Immature natural killer cell (primary cell): ENCODE data around the gene FAM120A. TPM values are rescaled to one million over a fixed set of nuclear protein-coding genes. Genes with fewer than 3 reads are reported as not detected.

Source experiments
- DNase-seq, 3 donors: peaks; one replicate each; pipeline ENCODE4 v3.0.0; 2022; ENCODE audit warnings: mixed read lengths in 1 of 3
- H3K27ac Mint-ChIP-seq, 6 donors: one replicate each; pipeline ENCODE4 v1.8.0; 2020; ENCODE audit warnings: mixed read lengths in 6 of 6, mild to moderate bottlenecking in 5 of 6, inconsistent platforms in 4 of 6, moderate library complexity in 3 of 6
- H3K27me3 Mint-ChIP-seq, 3 donors: one replicate each; pipeline ENCODE4 v1.8.0; 2020 to 2021; ENCODE audit warnings: low read depth in 3 of 3, mild to moderate bottlenecking in 3 of 3, mixed read lengths in 3 of 3, moderate library complexity in 3 of 3, inconsistent platforms in 1 of 3
- H3K36me3 Mint-ChIP-seq, 3 donors: one replicate each; pipeline ENCODE4 v1.8.0; 2020; ENCODE audit warnings: mixed read lengths in 3 of 3, inconsistent platforms in 2 of 3, mild to moderate bottlenecking in 2 of 3
- H3K4me1 Mint-ChIP-seq, 2 donors: one replicate each; pipeline ENCODE4 v1.8.0; 2020; ENCODE audit warnings: inconsistent platforms in 2 of 2, mild to moderate bottlenecking in 2 of 2, mixed read lengths in 2 of 2, moderate library complexity in 1 of 2
- H3K4me3 Mint-ChIP-seq, 5 donors: one replicate each; pipeline ENCODE4 v1.8.0; 2020; ENCODE audit warnings: mild to moderate bottlenecking in 5 of 5, mixed read lengths in 5 of 5, inconsistent platforms in 3 of 5, moderate library complexity in 3 of 5
- H3K9me3 Mint-ChIP-seq, 6 donors: one replicate each; pipeline ENCODE4 v1.8.0; 2020; ENCODE audit warnings: mild to moderate bottlenecking in 6 of 6, mixed read lengths in 6 of 6, inconsistent platforms in 4 of 6, moderate library complexity in 3 of 6
- polyA plus RNA-seq, 3 donors: library from polyadenylated mRNA; unstranded; fragments of 300-500 nt; fragmentation: Illumina TruSeq; gene quantifications; one replicate each; pipeline ENCODE4 v1.2.3, GENCODE V29; 2021

FAM120A gene
- polyA plus RNA-seq, 3 donors from 2014 or later = 6.2 to 16.0 (median 6.9) TPM

- Mint-ChIP-seq H3K4me3 (no peak overlapping the region), H3K27me3 (peaks cover 3 to 8% (median 5%) of the 10 kb centered on the region in 3 donors), H3K27ac (peak overlapping the region in 4 of 6 donors; percentile 14 to 83 (median 72)), H3K4me1 (peaks cover 63 to 81% of the 10 kb centered on the region in 2 donors), H3K36me3 (peaks cover 0 to 3% (median 0%) of the 10 kb centered on the region in 3 donors), H3K9me3 (no peaks in the 10 kb centered on the region)
- no peak for DNase-seq
These were observed 5.0 kb downstream of the FAM120A start for GRCh38 chr9:93456504-93456903.

- peaks cover 0 to 3% (median 0%) of the 10 kb centered on the region in 3 donors for H3K36me3 Mint-ChIP-seq
- peaks cover 65 to 81% of the 10 kb centered on the region in 2 donors for H3K4me1 Mint-ChIP-seq
- H3K4me3 Mint-ChIP-seq = no peak overlapping the region
- H3K9me3 Mint-ChIP-seq = no peaks in the 10 kb centered on the region
- H3K27ac Mint-ChIP-seq = peak overlapping the region in 4 of 6 donors; percentile 14 to 83 (median 46)
- no peak for DNase-seq
- H3K27me3 Mint-ChIP-seq = peaks cover 3 to 8% (median 4%) of the 10 kb centered on the region in 3 donors
These were observed 5.5 kb downstream of the FAM120A start for GRCh38 chr9:93457006-93457405.

GRCh38 chr9:93458712-93459111 is 7.2 kb downstream of the FAM120A start:
- Mint-ChIP-seq H3K4me3 (no peak overlapping the region), H3K9me3 (no peaks in the 10 kb centered on the region), H3K36me3 (peaks cover 0 to 3% (median 0%) of the 10 kb centered on the region in 3 donors), H3K27ac (peak overlapping the region in 1 of 6 donors; percentile 25), H3K4me1 (peaks cover 67 to 84% of the 10 kb centered on the region in 2 donors), H3K27me3 (no peaks in the 10 kb centered on the region)
- DNase-seq = no peak

GRCh38 chr9:93459432-93459847 is 8.0 kb downstream of the FAM120A start:
- H3K36me3 Mint-ChIP-seq = peaks cover 0 to 3% (median 0%) of the 10 kb centered on the region in 3 donors
- no peaks in the 10 kb centered on the region for H3K27me3 Mint-ChIP-seq
- H3K27ac Mint-ChIP-seq = peak overlapping the region in 3 of 6 donors; percentile 15 to 58 (median 46)
- no peak for DNase-seq
- peaks cover 67 to 84% of the 10 kb centered on the region in 2 donors for H3K4me1 Mint-ChIP-seq
- H3K4me3 Mint-ChIP-seq = no peak overlapping the region
- no peaks in the 10 kb centered on the region for H3K9me3 Mint-ChIP-seq

DNA sequence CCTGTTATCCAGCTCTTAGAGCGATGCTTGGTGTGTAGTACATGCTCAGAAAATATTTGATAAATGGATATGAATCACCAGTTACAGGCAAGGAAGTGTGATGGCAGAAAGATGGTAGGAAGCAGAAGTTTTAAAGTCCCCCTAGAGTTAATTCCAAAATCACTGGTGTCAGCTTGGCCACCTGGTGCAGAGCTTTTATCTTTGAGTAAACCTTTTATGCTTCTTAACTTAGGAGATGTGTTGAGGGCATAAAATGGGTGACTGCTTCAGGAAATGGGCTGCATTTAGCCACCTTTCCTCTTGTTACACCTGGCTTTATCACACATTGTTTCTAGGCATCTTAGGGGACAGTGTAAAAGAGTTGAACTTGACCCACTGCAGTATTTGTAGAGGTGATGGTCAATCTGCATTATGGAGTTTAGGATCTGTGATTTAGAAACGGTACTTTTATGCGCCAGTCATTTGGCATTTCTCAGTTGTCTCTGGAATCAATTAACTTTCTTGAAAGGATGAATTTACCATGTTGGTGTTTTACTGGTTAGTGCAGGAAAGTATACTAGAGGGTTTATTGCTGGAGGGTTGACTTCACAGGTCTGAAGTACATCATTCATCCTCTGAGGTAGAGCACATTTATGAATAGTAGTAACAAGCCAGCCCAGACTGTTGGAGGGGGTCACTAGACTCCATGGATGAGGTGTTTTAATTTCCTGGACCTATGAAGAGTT is 9.4 kb downstream of the FAM120A start:
- Mint-ChIP-seq H3K36me3 (peaks cover 0 to 3% (median 0%) of the 10 kb centered on the region in 3 donors), H3K4me1 (peaks cover 73 to 88% of the 10 kb centered on the region in 2 donors), H3K4me3 (no peak overlapping the region), H3K27me3 (no peaks in the 10 kb centered on the region), H3K27ac (peak overlapping the region in 4 of 6 donors; percentile 9 to 75 (median 33)), H3K9me3 (no peaks in the 10 kb centered on the region)
- DNase-seq = no peak

DNA sequence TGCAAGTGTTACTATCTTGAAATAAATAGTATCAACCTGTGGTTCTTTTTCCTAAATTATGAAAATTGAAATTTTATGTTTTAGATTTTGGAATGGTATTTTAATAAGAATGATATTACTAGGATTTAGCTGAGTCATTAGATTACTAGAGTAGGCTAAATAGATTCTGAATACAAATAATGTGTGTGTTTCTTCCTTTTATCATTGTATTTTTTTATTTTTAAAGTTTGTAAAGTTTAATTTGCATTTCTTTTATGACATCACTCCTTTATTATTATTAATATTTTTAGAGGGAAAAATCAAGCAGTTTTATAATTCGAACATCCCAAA is 9.9 kb downstream of the FAM120A start:
- DNase-seq = no peak
- no peak overlapping the region for H3K4me3 Mint-ChIP-seq
- peaks cover 0 to 3% (median 0%) of the 10 kb centered on the region in 3 donors for H3K36me3 Mint-ChIP-seq
- H3K9me3 Mint-ChIP-seq = no peaks in the 10 kb centered on the region
- H3K27me3 Mint-ChIP-seq = no peaks in the 10 kb centered on the region
- peaks cover 75 to 88% of the 10 kb centered on the region in 2 donors for H3K4me1 Mint-ChIP-seq
- H3K27ac Mint-ChIP-seq = no peak overlapping the region

DNA sequence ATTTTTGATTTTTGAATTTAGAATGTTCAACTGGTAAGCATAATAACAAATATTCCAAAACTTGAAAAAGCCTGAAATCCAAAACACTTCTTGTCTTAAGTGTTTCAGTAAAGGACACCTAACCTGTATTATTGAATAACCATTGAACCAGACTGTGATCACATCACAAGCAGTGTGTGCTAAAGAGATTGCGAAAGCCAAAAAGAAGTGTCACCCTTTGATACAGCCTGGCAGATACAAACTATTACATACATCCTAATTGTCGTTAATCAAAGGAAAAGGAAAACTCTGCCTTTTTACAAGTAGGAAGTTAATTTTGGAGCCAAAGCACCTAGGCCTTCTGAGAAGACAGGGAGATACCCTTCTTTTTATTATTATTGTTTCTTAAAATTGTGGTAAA is 10.3 kb downstream of the FAM120A start:
- Mint-ChIP-seq H3K36me3 (peaks cover 0 to 3% (median 0%) of the 10 kb centered on the region in 3 donors), H3K4me3 (no peak overlapping the region), H3K27me3 (no peaks in the 10 kb centered on the region), H3K4me1 (peaks cover 75 to 88% of the 10 kb centered on the region in 2 donors), H3K9me3 (no peaks in the 10 kb centered on the region), H3K27ac (no peak overlapping the region)
- DNase-seq = no peak

GRCh38 chr9:93463638-93464248 is 12.3 kb downstream of the FAM120A start:
- peak overlapping the region; percentile 31 to 65 (median 46) for H3K4me3 Mint-ChIP-seq
- peaks cover 0 to 2% (median 0%) of the 10 kb centered on the region in 3 donors for H3K36me3 Mint-ChIP-seq
- peaks cover 84 to 88% of the 10 kb centered on the region in 2 donors for H3K4me1 Mint-ChIP-seq
- no peak for DNase-seq
- no peaks in the 10 kb centered on the region for H3K9me3 Mint-ChIP-seq
- no peaks in the 10 kb centered on the region for H3K27me3 Mint-ChIP-seq
- H3K27ac Mint-ChIP-seq = peak overlapping the region; percentile 53 to 86 (median 82)

GRCh38 chr9:93464395-93464794 is 12.9 kb downstream of the FAM120A start:
- H3K4me3 Mint-ChIP-seq = peak overlapping the region in 4 of 5 donors; percentile 20 to 65 (median 41)
- no peaks in the 10 kb centered on the region for H3K9me3 Mint-ChIP-seq
- peaks cover 87 to 88% of the 10 kb centered on the region in 2 donors for H3K4me1 Mint-ChIP-seq
- no peaks in the 10 kb centered on the region for H3K36me3 Mint-ChIP-seq
- no peak for DNase-seq
- peak overlapping the region; percentile 53 to 86 (median 82) for H3K27ac Mint-ChIP-seq
- H3K27me3 Mint-ChIP-seq = no peaks in the 10 kb centered on the region

DNA sequence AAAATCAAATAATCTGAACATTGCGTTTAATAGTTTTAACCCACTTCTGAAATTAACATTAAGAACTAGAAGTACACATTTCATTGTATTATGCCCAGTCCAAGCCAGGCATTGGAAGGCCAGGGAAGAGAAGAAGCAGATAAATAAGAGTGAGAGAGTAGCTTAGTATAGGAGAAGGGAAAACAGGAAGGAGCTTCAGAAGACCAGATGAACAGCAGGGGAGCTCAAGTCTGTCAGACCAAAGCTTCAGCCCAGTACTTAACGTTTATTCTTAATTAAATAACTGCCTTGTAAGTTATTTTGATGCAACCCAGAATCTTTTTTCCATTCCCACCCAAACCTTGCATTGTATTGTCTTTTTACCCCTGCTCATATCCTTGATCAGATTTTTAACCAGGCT is 13.4 kb downstream of the FAM120A start:
- H3K4me3 Mint-ChIP-seq = peak overlapping the region in 3 of 5 donors; percentile 28 to 65 (median 36)
- no peaks in the 10 kb centered on the region for H3K36me3 Mint-ChIP-seq
- H3K4me1 Mint-ChIP-seq = peaks cover 85 to 88% of the 10 kb centered on the region in 2 donors
- no peak for DNase-seq
- H3K9me3 Mint-ChIP-seq = no peaks in the 10 kb centered on the region
- no peaks in the 10 kb centered on the region for H3K27me3 Mint-ChIP-seq
- H3K27ac Mint-ChIP-seq = peak overlapping the region; percentile 22 to 86 (median 68)

DNA sequence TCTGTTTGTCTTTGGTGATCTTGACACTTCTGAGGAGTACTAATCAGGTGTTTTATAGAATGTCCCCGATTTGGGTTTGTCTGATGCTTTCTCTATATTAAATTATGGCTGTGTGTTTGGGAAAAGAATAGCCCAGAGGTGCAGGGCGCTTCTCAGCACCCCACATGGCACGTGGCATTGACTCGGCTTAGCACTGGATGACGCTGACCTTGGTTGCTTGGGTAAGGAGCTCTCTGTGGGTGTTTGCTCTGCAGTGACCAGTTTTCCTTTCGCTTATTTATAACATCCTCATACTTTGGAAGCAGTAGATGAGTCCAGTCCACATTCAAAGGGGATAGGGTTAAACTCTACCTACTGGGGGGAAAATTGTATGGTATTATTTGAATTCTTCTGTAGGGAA is 14.4 kb downstream of the FAM120A start:
- peaks cover 88 to 91% of the 10 kb centered on the region in 2 donors for H3K4me1 Mint-ChIP-seq
- no peaks in the 10 kb centered on the region for H3K9me3 Mint-ChIP-seq
- no peaks in the 10 kb centered on the region for H3K27me3 Mint-ChIP-seq
- H3K27ac Mint-ChIP-seq = peak overlapping the region in 4 of 6 donors; percentile 53 to 80 (median 68)
- DNase-seq = no peak
- no peak overlapping the region for H3K4me3 Mint-ChIP-seq
- peaks cover 0 to 3% (median 0%) of the 10 kb centered on the region in 3 donors for H3K36me3 Mint-ChIP-seq

DNA sequence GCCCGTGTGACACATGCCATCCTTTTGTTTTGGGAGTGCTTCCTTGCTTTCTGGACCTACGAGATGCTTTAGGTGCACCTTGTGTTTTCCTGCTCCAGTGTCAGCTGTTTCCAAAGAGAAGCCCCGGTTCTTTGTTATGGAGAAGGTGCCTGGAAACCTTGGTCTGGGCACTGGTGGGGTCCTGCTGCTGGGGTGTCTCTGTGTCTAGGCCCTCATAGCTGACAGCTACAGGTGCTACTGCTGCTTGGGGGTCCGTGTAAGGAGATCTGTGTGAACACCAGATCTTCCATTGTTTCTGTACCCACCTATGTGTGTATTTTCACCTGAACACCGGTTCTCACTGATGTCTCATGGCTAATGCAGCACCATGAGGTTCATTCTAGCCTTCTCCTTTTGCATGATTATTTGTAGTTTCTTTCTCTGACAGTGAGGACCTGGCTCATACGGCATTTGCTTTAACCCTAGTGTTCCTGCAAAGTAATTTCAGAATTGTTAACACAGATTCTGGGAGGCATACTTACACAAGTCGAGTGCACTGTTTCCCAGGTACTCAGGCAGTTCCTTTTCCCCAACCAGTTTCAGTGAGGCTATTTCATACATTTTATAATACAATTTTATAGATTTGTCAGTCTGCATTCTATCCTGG is 15.1 kb downstream of the FAM120A start:
- no peak for DNase-seq
- Mint-ChIP-seq H3K9me3 (no peaks in the 10 kb centered on the region), H3K27me3 (no peaks in the 10 kb centered on the region), H3K4me1 (peaks cover 91 to 93% of the 10 kb centered on the region in 2 donors), H3K36me3 (peaks cover 0 to 4% (median 0%) of the 10 kb centered on the region in 3 donors), H3K27ac (peak overlapping the region in 3 of 6 donors; percentile 65 to 72 (median 67)), H3K4me3 (peak overlapping the region in 1 of 5 donors; percentile 5)

DNA sequence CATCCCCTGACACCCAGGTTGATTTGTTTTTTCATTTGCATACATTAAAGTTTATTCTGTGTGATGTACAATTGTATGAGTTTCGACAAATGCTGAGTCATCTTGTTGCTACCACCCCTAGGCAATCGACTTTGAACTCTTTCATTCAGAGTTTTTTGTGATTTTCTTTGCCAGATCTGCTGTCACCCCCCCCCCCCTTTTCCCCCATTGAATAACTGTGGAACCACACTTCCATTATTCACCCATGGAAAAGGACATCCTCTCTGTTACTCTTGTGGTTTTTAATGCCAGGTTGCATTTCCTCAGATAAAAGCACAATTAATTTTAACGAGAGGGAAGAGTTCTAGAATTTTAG is 15.6 kb downstream of the FAM120A start:
- Mint-ChIP-seq H3K27me3 (no peaks in the 10 kb centered on the region), H3K9me3 (no peaks in the 10 kb centered on the region)
- DNase-seq = no peak

GRCh38 chr9:93467462-93467861 is 16.0 kb downstream of the FAM120A start:
- no peak for DNase-seq
- peak overlapping the region in 3 of 5 donors; percentile 24 to 34 (median 27) for H3K4me3 Mint-ChIP-seq
- H3K27me3 Mint-ChIP-seq = no peaks in the 10 kb centered on the region
- H3K9me3 Mint-ChIP-seq = no peaks in the 10 kb centered on the region
- H3K27ac Mint-ChIP-seq = peak overlapping the region in 4 of 6 donors; percentile 32 to 71 (median 54)
- peaks cover 0 to 7% (median 0%) of the 10 kb centered on the region in 3 donors for H3K36me3 Mint-ChIP-seq
- H3K4me1 Mint-ChIP-seq = peaks cover 88 to 98% of the 10 kb centered on the region in 2 donors

More for the DNA sequence above, 15.6 kb downstream of the FAM120A start:
- Mint-ChIP-seq H3K4me3 (peak overlapping the region in 3 of 5 donors; percentile 24 to 34 (median 27)), H3K36me3 (peaks cover 0 to 4% (median 0%) of the 10 kb centered on the region in 3 donors), H3K27ac (peak overlapping the region in 4 of 6 donors; percentile 32 to 71 (median 54)), H3K4me1 (peaks cover 88 to 96% of the 10 kb centered on the region in 2 donors)
